GM21381 (cell line): ENCODE measurements around the gene EFEMP2.
"Not testable (repeated sequence)": the region's sequence is repeated elsewhere in the genome, so short reads cannot be mapped to it uniquely, and the experiment has no call there.

ENCODE experiments used
- ATAC-seq: cut with Tn5 transposase; IDR thresholded peaks from one replicate; pipeline ENCODE4 v1.9.1; 2021; ENCODE audit warnings: mild to moderate bottlenecking, moderate library complexity; ENCODE audit not compliant: unreplicated experiment

The EFEMP2 gene

DNA sequence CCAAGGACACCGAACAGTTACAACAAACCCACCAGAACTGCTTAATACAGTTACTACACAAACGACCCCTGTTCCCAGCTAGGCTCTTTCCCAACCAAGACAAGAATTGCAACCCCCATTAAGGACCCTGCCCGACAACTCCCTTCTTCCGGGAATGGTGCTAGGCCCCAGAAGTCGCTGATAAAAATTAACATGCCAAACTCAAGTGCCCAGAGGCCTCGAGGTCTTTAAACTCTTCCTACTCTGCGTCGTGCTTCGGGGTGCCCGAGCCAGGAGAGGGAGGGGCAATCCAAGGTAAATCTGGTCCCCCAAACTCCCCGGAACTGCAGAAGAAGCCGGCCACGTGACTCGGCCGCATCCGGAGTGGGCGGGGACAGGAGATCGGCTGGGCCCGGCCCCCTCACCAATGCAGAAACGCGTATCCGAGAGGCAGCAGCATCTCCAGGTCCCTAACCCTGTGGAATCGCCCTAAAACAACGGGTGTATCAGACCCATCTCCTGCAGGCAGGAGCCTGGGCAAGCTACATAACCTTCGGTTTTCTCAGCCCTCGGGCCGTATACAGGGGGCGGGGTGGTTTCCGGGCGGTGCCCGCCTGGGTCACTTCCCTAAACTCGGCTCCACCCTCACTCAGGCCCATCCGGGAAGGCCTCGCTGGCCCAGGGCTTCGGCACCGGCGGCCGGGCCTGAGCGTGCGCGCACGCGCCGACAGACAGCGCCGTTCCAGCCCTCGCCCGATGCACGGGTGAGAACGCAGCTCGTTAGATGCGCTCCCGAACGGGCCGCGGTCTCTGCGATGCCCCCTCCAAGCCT, 15.7 kb downstream of the EFEMP2 start:
- peak; percentile 31 for ATAC-seq

DNA sequence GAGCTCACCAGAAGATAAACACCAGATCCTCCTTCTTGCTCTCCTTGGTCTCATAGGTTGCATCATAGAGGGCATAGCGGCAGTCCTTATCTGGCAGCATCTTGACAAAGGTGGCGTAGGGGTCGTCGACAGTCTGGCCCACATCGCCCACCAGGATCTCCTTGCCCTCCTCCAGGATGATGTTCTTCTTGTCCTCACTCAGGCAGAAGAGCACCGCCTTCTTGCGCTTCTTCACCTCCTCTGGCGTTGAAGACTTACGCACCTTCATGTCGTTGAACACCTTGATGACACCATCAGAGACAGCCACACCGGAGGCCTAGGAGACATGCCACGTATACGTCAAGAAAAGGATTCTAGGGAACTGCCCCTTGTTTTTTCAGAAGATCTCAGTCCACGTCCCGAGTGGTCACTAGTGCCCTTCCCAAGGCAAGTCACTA, 16.7 kb downstream of the EFEMP2 start:
- no peak for ATAC-seq

DNA sequence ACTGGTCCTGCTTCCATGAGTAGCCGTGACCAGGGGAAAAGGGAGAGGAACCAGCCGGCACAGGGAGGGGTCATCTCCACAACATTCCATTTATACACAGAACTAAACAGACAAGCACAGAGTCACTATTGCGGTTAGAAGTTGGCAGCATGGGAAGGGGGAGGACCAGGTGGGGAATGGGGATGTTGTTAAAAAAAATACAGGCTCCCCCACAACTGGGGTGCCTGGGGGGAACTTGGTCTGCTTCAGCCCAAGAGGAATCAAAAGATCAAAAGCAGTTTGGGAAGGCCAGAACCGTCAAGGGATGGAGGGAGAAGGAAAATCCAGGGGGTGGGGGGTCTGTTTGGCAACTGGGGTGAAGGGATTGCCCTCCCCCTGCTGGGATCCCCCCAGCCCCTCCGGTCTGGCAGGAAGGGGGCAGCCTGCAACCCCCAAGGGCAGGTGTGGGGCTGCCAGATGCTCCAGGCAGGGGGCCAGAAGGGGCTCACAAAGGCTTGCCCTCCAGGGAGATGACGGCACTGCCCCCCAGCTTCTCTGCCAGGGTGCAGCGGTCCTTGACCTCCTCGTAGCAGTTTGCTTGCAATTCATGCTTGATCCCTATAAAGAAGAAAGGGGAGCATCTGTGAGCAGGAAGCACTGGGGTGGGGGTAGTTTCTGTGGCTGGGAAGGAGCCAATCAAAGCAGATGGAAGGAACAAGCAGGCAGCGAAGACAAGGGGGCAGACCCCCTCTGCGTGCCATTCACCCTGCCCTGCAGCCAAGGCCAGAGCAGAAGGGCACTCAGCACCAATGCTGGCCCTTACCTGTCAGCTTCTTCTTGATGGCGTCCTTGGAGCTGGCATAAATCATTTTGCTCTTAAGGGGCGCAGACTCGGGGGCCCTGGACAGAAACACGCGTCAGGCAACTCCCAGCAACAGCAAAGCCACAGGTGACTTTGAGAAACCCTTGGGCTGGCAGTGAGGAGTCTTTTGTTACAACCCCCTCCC, 17.5 kb downstream of the EFEMP2 start:
- ATAC-seq = no peak

DNA sequence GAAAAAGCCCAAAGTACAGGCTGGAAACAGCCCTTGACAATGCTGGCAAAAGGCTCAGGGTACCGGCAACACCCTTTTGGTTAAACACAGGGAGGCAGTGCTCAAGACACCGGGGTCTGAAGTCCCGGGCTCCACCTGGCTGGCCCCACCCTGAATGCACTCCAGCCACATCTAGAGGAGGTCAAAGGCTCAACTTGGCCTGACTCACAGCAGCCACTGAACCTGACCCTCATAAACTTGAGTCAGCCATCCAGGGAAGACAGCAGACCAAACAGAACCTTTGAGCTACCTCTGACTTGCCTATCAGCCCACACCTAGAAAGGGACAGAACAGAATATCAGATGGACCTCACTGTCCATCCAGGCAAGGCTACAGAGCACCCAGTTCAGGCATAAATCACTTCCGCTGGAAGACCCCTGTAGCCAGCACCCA, 18.4 kb downstream of the EFEMP2 start:
- ATAC-seq = no peak

DNA sequence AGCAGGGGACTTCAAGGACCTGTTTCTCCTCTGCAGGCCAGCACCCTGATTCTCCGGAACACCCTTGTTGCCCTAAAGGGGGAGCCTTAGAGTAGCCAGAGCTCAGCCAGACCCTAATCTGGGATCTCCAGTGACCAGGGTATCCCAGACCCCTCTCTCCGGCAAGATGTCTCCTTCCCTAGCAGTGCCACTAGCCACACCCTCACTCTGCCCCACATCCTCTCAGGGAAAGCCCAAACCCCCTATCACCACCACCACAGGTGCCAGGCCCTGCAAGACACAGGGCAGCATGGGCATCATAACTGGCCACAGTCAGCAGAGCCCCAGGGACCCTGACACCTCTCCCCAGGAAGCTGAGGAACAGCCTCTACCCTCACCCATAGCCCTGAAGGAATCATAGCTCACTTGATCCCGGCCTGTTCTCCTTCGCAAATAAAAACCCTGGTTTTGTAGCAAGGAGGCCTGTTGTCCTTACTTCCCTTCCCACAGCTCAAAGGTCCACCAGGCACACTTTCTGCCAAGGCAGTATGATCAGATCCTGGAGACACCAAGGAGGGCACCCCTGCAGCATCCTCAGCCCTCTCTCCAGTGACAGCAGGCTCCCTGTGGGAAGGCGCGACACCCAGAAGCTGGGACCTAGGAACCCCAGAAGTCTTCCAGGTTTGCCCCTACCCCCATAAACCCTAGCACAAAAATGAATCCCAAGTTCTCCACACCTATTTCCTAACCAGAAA, 19.2 kb downstream of the EFEMP2 start:
- no peak for ATAC-seq

DNA sequence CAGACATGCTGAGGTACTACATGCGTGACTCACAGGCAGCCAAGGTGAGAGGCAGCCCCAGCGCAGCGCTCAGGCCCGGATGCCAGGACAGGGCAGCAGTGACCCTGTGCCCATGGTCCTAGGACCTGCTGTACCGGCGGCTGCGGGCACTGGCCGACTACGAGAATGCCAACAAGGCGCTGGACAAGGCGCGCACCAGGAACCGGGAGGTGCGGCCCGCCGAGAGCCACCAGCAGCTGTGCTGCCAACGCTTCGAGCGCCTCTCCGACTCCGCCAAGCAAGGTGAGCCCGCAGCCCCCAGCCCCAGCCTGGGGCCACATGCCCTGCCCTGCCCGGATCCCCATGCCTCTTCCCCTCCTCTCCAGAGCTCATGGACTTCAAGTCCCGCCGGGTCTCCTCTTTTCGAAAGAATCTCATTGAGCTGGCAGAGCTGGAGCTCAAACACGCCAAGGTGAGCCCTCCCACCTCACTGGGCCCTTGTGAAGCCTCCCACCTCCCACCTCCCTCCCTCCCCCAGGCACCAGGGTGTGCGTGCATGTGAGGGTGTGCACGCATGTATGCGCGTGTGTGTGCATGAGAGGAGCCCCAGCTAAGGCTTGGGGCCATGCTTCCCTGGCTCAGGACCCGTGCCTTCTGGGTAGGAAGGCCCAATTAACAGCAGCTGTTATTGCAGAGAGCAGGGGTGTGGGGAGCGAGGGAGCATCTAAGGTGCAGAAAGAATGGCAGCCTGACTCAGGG, 19.9 kb downstream of the EFEMP2 start:
- ATAC-seq = no peak

DNA sequence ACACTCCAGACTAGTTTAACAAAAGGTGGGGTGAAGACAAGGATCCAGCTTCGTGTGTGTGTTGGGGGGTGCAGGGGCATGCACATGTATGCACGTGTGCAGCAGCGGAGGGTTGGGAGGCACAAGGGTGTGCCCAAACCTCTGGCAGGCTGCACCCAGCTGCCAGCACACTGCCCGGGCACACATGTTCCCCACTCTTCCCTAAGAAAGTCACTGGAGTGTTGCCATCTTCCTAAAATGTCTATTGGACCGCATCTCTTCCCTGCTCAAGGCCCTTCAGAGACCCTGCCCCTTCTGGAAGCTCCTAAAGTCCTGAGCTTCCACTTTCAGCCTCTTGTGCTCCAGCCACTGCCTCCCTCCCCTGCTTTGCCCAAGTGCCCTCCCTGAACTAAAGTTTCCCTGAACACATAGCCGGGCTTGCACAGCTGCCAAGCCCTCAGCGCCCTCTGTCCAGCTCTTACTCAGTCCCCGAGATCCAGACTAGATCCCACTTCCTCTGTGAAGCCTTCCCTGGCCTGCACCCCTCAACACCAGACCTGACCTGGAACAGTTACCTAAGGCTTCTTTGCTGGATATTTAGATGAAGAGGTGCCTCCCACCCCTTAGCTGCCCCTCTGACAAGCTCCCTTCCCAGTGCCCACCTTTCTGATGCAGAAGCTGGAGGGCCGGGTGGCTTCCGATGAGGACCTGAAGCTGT, 20.6 kb downstream of the EFEMP2 start:
- ATAC-seq = no peak

DNA sequence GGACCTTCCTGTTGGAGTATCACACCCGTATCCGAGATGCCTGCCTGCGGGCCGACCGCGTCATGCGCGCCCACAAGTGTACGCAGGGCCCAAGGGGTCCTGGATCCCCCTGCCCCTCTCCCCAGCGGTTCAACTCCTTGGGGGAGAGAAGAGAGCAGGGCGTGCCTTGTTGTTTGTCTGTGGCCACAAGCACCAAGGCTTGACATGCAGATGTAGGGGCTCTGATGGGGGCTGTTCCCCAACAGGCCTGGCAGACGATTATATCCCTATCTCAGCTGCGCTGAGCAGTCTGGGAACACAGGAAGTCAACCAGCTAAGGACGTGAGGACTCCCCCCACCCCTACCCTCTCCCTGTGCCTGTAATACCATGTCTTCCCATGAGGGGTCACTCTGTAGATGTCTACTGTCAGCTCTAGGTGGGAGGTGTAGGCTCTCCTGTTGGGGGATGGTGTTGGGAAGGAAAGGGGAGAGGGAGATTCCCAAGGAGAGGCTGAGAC, 21.5 kb downstream of the EFEMP2 start:
- no peak for ATAC-seq

DNA sequence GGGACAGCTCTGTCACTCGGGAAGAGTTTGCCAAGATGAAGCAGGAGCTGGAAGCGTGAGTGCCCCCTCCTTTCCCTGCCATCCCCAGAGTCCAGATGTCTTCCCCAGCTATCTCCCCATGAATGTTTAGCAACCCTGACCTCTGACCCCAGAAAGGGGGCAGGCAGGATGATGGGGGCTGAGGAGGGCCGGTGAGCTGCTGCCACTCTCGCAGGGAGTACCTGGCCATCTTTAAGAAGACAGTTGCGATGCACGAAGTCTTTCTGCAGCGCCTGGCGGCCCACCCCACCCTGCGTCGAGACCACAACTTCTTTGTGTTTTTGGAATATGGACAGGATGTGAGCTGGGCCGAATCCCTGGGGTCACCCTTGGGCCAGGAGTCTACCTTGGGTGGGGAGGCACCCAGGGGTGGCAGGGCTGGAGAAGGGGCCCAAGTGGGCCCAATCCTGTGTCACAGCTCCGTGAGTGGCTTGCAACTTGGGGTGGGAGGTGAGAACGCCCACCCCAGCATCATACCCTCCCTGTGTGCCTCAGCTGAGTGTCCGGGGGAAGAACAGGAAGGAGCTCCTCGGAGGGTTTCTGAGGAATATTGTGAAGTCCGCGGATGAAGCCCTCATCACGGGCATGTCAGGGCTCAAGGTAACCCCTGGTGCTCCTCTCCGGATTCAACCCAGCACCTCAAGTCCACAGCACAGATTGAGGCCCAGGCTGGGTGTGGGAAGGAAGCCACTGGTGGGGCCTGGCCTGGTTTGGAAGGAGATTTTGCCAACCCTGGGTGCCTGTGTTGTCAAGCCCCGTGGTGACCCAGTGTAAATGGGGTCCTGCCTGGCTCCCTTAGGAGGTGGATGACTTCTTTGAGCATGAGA, 22.1 kb downstream of the EFEMP2 start:
- ATAC-seq = no peak

DNA sequence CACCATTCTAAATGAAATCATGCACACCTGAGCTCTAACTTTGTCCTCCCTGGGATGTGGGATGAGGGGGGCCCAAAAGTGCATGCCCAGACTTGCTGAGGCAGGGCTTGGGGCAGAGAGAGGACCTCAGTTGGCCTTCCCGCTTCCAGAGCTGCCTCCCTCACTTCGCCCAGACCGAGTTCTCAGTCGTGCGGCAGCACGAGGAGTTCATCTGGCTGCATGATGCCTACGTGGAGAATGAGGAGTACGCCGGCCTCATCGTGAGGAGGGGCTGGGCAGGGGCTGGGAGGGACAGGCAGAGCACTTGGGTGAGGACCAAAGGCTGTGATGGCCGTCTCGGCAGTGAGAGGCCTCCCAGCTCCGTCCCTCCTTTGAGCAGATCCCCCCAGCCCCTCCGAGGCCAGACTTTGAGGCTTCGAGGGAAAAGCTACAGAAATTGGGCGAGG, 22.8 kb downstream of the EFEMP2 start:
- no peak for ATAC-seq

DNA sequence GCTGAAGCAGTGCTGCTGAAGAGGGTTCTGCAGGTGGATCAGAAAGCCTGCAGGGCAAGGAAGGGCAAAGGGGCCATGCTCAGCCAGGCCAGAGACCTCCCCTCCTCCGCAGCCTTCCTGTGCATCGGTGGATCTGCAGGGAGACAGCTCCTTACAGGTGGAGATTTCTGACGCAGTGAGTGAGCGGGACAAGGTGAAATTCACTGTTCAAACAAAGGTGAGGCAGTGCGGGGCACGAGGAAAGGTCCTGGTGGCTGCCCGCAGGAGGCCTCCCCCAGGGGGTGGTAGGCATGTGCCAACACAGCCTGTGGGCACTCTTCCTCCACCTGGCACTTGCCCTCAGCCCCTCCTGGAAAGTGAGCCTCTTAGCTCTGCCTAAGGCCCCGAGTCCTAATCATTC, 23.2 kb downstream of the EFEMP2 start:
- no peak for ATAC-seq

DNA sequence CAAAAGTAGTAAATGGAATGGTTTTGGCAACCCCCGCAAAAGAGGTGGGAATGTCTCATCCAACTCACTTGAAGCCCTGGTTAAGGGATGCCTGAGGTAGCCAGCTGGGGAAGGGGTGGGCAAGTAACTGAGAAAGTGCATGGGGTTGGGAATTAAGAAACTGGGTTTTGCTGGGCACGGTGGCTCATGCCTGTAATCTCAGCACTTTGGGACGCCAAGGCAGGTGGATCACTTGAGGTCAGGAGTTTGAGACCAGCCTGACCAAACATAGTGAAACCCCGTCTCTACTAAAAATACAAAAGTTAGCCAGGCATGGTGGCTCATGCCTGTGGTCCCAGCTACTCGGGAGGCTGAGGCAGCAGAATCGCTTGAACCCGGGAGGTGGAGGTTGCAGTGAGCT, 23.9 kb downstream of the EFEMP2 start:
- ATAC-seq = not testable (repeated sequence)

DNA sequence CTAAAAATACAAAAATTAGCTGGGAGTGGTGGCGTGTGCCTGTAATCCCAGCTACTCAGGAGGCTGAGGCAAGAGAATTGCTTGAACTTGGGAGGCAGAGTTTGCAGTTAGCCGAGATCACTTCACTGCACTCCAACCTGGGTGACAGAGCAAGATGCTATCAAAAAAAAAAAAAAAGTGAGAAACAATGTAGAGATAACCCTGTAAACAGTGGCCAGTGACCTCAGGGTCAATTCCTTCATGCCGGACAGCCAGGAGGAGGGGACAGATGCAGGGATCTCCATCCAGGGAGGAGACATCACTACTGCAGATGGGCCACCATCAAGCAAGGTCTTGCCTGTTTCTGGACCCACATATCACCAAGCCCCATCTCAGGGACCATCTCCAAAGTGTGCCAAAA, 24.9 kb downstream of the EFEMP2 start:
- no peak for ATAC-seq

DNA sequence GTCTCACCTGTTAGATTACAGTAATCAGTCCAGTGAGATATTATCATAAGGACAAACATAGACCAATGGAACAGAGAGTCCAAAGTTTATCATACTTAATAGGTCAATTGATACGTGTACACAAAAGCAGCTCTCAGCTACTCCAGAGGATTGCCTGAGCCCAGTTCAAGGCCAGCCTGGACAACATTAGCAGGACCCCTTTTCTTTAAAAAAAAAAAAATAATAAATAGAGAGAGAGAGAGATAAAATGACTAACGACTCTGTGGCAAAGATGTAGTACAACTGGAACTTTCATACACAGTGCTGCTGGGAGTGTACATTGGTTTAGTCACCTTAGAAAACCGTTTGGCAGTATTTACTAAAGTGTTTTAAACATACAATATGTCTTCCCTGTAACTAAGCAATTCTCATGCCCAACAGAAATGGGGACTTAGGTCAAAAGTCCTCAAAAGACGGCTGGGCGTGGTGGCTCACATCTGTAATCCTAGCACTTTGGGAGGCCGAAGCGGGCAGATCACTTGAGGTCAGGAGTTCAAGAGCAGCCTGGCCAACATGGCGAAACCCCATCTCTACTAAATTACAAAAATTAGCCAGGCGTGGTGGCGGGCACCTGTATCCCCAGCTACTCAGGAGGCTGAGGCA, 28.2 kb downstream of the EFEMP2 start:
- ATAC-seq = no peak

DNA sequence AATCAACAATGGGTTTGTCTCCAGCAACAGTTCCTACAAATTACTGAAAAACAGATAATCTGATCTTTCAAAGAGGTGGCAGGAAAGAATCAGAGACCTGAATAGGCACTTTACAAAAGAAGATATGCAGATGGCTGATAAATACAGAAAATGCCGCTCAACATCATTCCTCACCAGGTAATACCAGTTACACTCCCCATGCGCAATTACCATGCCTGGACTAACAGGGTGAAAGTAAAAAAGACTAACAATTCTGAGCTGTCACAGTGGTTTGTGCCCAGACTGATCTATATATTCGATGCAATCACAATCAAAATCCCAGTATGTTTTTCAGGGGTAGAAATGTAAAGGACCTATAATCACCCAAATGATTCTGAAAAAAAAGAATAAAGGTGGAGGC, 28.8 kb downstream of the EFEMP2 start:
- ATAC-seq = no peak

DNA sequence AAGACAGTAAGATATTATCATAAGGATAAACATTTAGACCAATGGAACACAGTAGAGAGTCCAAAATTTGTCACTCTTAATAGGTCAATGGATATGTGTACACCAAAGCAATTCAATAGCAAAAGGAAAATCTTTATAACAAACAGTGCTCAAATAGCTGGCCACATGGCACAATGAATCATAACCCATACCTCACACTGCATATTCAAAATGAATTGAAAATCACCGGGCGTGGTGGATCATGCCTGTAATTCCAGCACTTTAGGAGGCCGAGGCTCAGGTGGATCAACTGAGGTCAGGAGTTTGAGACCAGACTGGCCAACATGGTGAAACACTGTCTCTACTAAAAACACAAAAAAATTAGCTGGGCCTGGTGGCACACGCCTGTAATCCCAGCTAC, 30.5 kb downstream of the EFEMP2 start:
- ATAC-seq = no peak

DNA sequence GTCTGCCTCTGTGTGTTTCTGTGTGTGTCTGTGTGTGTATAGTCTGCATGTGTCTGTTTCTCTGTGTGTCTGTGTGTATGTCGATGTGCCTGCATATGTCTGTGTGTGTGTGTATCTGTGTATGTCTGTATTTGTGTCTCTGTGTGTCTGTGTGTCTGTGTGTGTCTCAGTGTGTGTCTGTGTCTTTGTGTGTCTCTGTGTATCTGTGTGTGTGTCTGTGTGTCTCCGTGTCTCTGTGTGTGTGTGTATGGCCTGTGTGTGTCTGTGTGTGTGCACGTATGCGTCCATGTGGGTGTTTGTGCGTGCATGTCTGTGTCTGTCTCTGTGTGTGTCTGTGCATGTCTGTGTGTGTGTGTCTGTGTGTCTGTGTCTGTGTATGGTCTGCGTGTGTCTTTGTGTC, 38.4 kb downstream of the EFEMP2 start:
- no peak for ATAC-seq
